Endodermal cell (in vitro differentiated cells): ENCODE results near the gene DMPK. TPM values are rescaled to one million over a fixed set of nuclear protein-coding genes. Genes with fewer than 3 reads are reported as not detected.

ENCODE experiments used
- DNase-seq: peaks from one replicate; pipeline ENCODE4 v3.0.0-alpha.2; 2017
- H3K27ac ChIP-seq: 2 replicates; pipeline ENCODE4 v1.5.1; 2013; ENCODE audit warnings: mild to moderate bottlenecking, low read depth, low read length, moderate library complexity
- H3K27me3 ChIP-seq: 2 replicates; pipeline ENCODE4 v1.6.1; 2013; ENCODE audit warnings: mild to moderate bottlenecking, low read length, moderate library complexity; ENCODE audit not compliant: insufficient read depth, control insufficient read depth, poor library complexity, severe bottlenecking
- H3K36me3 ChIP-seq: 2 replicates; pipeline ENCODE4 v1.7.0; 2013; ENCODE audit warnings: mild to moderate bottlenecking, low read length, moderate library complexity; ENCODE audit not compliant: control insufficient read depth, insufficient read depth
- H3K4me1 ChIP-seq: one replicate; pipeline ENCODE4 v1.7.0; 2013; ENCODE audit warnings: low read length; ENCODE audit not compliant: control insufficient read depth, insufficient read depth
- H3K4me3 ChIP-seq: 2 replicates; pipeline ENCODE4 v1.5.1; 2013; ENCODE audit warnings: mild to moderate bottlenecking, low read length, moderate library complexity
- H3K9ac ChIP-seq: 2 replicates; pipeline ENCODE4 v1.6.1; 2013; ENCODE audit warnings: mild to moderate bottlenecking, low read length, moderate library complexity; ENCODE audit not compliant: poor library complexity, severe bottlenecking; ENCODE audit errors: extremely low read depth
- H3K9me3 ChIP-seq: 2 replicates; pipeline ENCODE4 v1.6.1; 2013; ENCODE audit warnings: mild to moderate bottlenecking, low read length, moderate library complexity; ENCODE audit not compliant: control insufficient read depth
- H3K27ac Mint-ChIP-seq: 2 replicates; pipeline ENCODE4 v1.8.0; 2020; ENCODE audit warnings: mixed read lengths
- H3K27me3 Mint-ChIP-seq: 2 replicates; pipeline ENCODE4 v1.8.0; 2021; ENCODE audit warnings: mild to moderate bottlenecking, mixed read lengths; ENCODE audit not compliant: insufficient read depth
- H3K36me3 Mint-ChIP-seq: 2 replicates; pipeline ENCODE4 v1.8.0; 2020; ENCODE audit warnings: low read depth, mixed read lengths
- H3K4me1 Mint-ChIP-seq: 2 replicates; pipeline ENCODE4 v1.8.0; 2020; ENCODE audit warnings: mixed read lengths
- H3K4me3 Mint-ChIP-seq: 2 replicates; pipeline ENCODE4 v1.8.0; 2020; ENCODE audit warnings: mild to moderate bottlenecking, moderate library complexity, mixed read lengths
- H3K9me3 Mint-ChIP-seq: 2 replicates; pipeline ENCODE4 v1.8.0; 2020; ENCODE audit warnings: mild to moderate bottlenecking, mixed read lengths
- WGBS, 2 experiments: methylation state at CpG; one replicate each; pipeline versions ENCODE4 v1.1.5 to v1.1.7; 2013; ENCODE audit warnings: missing lambda C conversion rate in 2 of 2, mixed read lengths in 1 of 2; ENCODE audit not compliant: insufficient coverage in 1 of 2, insufficient read length in 1 of 2; 5-methylcytosine and 5-hydroxymethylcytosine counted together
- total RNA-seq, 2 donors: library from RNA; stranded (reverse); fragmentation: NEBNext Ultra II Directional in 1 of 2; extraction: Animal tissue kit (Norgen Biotek cat#: 25700) in 1 of 2; gene quantifications; 2 replicates in 1 of 2; 3 replicates in 1 of 2; pipeline ENCODE4 v1.2.1, GENCODE V29; 2021
- TF ChIP-seq, protein P1 (sequence below): fragments of 200-600 bp; sonication (generic); conservative IDR thresholded peaks from 2 replicates; pipeline ENCODE4 v1.5.0; 2021; ENCODE audit warnings: antibody characterized with exemption, mild to moderate bottlenecking

The DMPK gene
- total RNA-seq, 2 donors from 2014 or later, result 58.8 to 75.9 TPM

DNA sequence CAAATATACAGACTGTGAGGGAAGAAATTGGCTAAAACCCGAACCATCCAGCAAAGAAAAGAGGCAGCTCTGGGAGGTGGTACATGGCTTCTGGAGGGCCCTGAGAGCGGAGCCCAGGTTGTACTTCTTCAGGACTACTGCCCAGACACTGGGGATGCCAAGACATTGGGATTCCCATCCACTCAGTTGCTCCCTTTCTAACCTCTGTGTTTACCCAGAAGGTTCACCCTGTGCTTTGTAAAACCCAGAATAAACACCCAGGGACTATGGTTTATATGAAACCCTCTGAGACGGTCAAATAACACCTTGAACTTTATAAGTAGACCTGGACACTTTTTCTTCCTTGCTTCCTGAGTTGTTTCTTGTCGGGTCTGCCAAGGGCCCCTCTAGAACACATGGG, 39.3 kb downstream of the DMPK start:
- Histone ChIP-seq H3K9me3 (no peaks in the 10 kb centered on the region), H3K4me3 (no peak overlapping the region), H3K36me3 (no peaks in the 10 kb centered on the region), H3K4me1 (no peaks in the 10 kb centered on the region), H3K9ac (no peak overlapping the region), H3K27ac (no peak overlapping the region), H3K27me3 (no peaks in the 10 kb centered on the region)
- Mint-ChIP-seq H3K9me3 (no peaks in the 10 kb centered on the region), H3K27ac (peak overlapping the region; percentile 8), H3K4me1 (no peaks in the 10 kb centered on the region), H3K4me3 (no peak overlapping the region), H3K36me3 (no peaks in the 10 kb centered on the region), H3K27me3 (peaks cover 4% of the 10 kb centered on the region)
- TF ChIP-seq, protein P1, sequence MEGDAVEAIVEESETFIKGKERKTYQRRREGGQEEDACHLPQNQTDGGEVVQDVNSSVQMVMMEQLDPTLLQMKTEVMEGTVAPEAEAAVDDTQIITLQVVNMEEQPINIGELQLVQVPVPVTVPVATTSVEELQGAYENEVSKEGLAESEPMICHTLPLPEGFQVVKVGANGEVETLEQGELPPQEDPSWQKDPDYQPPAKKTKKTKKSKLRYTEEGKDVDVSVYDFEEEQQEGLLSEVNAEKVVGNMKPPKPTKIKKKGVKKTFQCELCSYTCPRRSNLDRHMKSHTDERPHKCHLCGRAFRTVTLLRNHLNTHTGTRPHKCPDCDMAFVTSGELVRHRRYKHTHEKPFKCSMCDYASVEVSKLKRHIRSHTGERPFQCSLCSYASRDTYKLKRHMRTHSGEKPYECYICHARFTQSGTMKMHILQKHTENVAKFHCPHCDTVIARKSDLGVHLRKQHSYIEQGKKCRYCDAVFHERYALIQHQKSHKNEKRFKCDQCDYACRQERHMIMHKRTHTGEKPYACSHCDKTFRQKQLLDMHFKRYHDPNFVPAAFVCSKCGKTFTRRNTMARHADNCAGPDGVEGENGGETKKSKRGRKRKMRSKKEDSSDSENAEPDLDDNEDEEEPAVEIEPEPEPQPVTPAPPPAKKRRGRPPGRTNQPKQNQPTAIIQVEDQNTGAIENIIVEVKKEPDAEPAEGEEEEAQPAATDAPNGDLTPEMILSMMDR, result no peak
- DNase-seq, result no peak
- 70 to 82% methylated on average over 2 to 3 of the region's 4 CpGs for WGBS, 2 experiments

DNA sequence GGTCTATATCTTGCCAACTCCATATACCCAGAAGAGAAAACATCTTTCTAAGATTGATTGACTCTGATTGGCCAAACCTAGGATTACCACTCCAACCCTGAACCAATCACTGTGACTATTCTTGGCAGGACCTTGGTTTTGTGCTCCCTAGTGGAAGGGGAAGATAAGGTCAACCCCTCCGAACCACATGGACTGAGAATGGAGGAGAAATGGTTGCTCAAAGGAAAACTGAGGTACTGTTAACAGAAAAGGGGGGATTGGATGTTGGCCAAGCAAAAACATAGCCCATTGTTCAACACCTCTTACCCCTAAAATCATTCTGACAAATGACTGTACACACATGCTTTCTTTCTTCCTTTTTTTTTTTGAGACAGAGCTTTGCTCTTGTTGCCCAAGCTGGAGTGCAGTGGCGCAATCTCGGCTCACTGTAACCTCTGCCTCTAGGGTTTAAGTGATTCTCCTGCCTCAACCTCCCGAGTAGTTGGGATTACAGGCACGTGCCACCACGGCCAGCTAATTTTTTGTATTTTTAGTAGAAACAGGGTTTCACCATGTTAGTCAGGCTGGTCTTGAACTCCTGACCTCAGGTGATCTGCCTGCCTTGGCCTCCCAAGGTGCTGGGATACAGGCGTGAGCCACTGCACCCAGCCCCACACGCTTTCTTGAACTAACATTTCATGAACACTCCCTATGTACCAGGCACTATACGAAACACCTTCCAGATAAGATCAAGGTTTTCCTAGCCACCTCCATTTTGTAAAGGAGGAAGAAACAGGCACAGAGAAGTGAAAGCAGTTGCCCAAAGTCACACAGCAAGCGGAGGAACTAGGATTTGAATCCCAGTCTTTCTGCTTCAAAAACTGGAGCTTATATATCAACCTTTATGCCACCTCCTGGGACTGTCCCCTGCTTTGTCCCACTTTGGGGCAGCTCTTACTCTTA, 42.5 kb downstream of the DMPK start:
- no peaks in the 10 kb centered on the region for H3K4me1 Mint-ChIP-seq
- H3K27me3 Mint-ChIP-seq, result peaks cover 5% of the 10 kb centered on the region
- no peak overlapping the region for H3K27ac Mint-ChIP-seq
- H3K4me3 Mint-ChIP-seq, result no peak overlapping the region
- Histone ChIP-seq H3K27ac (no peak overlapping the region), H3K4me1 (no peaks in the 10 kb centered on the region), H3K4me3 (no peak overlapping the region), H3K27me3 (no peaks in the 10 kb centered on the region), H3K36me3 (no peaks in the 10 kb centered on the region), H3K9ac (no peak overlapping the region), H3K9me3 (no peaks in the 10 kb centered on the region)
- DNase-seq, result no peak
- no peaks in the 10 kb centered on the region for H3K9me3 Mint-ChIP-seq
- WGBS, 2 experiments, result 88 to 91% methylated on average over 7 to 10 of the region's 10 CpGs
- no peaks in the 10 kb centered on the region for H3K36me3 Mint-ChIP-seq
- TF ChIP-seq, protein P1, result no peak

DNA sequence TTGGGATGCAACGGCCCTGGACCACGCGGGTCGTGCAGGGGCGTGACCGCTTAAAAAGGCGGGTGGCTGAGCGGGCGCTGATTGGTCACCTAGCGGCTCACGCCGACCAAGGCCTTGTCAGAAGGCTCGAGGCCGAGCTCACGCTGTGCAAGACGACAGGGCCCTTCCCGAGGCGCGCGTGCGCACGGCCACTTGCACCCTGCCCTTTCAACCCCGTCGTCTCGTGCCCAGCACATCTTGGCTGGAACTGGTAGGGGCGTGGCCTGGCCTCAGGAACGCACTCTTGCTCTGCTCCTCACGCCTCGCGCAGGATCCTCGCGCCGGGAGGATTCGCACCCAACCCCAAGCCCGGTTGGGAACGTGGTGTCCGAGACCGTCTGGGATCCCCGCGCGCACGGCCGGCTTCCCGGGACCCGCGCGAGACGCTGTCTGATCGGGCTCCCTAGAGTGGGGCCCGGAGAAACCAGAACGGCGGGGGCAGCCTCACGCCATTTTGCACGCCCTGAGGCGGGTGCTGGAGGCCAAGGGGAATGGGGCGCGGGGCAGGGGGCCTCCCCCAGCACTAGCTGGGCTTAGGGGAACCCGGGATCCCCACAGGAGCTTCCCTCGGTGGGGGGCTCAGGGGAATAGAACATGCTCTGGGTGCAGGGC, 49.0 kb downstream of the DMPK start, which contains the start of gene MEIOSIN:
TSS of gene MEIOSIN (plus strand) at position 280 of the 651 bp plus-strand sequence. CDS start 1,938 bp downstream, outside the sequence.
- Histone ChIP-seq H3K36me3 (no peaks in the 10 kb centered on the region), H3K27ac (no peak within 1 kb of the TSS), H3K9me3 (no peaks in the 10 kb centered on the region), H3K4me3 (no peak within 1 kb of the TSS), H3K9ac (no peak within 1 kb of the TSS), H3K4me1 (peaks cover 2% of the 10 kb centered on the region), H3K27me3 (no peaks in the 10 kb centered on the region)
- WGBS, 2 experiments, result 93 to 96% methylated on average over 50 to 59 of the region's 59 CpGs
- H3K4me3 Mint-ChIP-seq, result no peak within 1 kb of the TSS
- H3K4me1 Mint-ChIP-seq, result peaks cover 6% of the 10 kb centered on the region
- no peak within 1 kb of the TSS for H3K27ac Mint-ChIP-seq
- TF ChIP-seq, protein P1, result no peak
- peaks cover 5% of the 10 kb centered on the region for H3K27me3 Mint-ChIP-seq
- H3K36me3 Mint-ChIP-seq, result no peaks in the 10 kb centered on the region
- H3K9me3 Mint-ChIP-seq, result no peaks in the 10 kb centered on the region
- DNase-seq, result no peak
